ENCODE results near the gene LCN6. TPM values are rescaled to one million over a fixed set of nuclear protein-coding genes. Genes with fewer than 3 reads are reported as not detected.

LCN6 gene
- total and polyA plus RNA-seq, 9 of the 15 experiments (the other 6 are each of a cell fraction or from before 2014, with no cell fraction given) = 0.10 to 0.45 (median 0.37) TPM; not detected in 5

- peak; percentile 89 for TF ChIP-seq CCNT2 (IDR thresholded peaks at IDR 0.05; ENCODE audit: borderline replicate concordance, extremely low read depth, insufficient read length, low read depth, low read length)
- TF ChIP-seq RBBP5 (IDR thresholded peaks at IDR 0.05; ENCODE audit: borderline replicate concordance, insufficient read depth, low read length, poor library complexity, severe bottlenecking) = peak; percentile 52
- TF ChIP-seq ETV5 (CRISPR knock-in tag; IDR thresholded peaks at IDR 0.05; ENCODE audit: low read depth) = peak; percentile 51; the same call in 1 of the 2 replicates
- peak; percentile 100 for TF ChIP-seq GATAD2B (IDR thresholded peaks at IDR 0.05; ENCODE audit: borderline replicate concordance)
- peak; percentile 32; the same call in 1 of the 2 replicates for TF ChIP-seq ZNF766 (CRISPR knock-in tag; conservative IDR thresholded peaks at IDR 0.05)
- TF ChIP-seq PREB (CRISPR knock-in tag; IDR thresholded peaks at IDR 0.05) = no peak; the same call in 1 of the 2 replicates
- TF ChIP-seq TFAP4 (CRISPR knock-in tag; IDR thresholded peaks at IDR 0.05; ENCODE audit: borderline replicate concordance) = peak; percentile 78
- TF ChIP-seq CREB3 (tag; conservative IDR thresholded peaks at IDR 0.05; ENCODE audit: low read depth) = no peak
- no peak for TF ChIP-seq ZNF124 (CRISPR knock-in tag; IDR thresholded peaks at IDR 0.05)
- TF ChIP-seq PTBP1 (IDR thresholded peaks at IDR 0.05; ENCODE audit: low read depth, low read length) = no peak
- TF ChIP-seq ZBTB1 (CRISPR knock-in tag; IDR thresholded peaks at IDR 0.05; ENCODE audit: borderline replicate concordance, low read depth) = peak; percentile 94
- peak; percentile 72; the same call in 1 of the 2 replicates for TF ChIP-seq POLR2AphosphoS2 (IDR thresholded peaks at IDR 0.05; ENCODE audit: low read length)
- peak; percentile 98 for TF ChIP-seq ZNF121 (CRISPR knock-in tag; conservative IDR thresholded peaks at IDR 0.05)
- no peak for TF ChIP-seq HMG20A (CRISPR knock-in tag; conservative IDR thresholded peaks at IDR 0.05)
- 0 out of 2 replicates have a peak, but pooled peaks have one; percentile 9 for TF ChIP-seq ZNF212 (CRISPR knock-in tag; IDR thresholded peaks at IDR 0.05)
- TF ChIP-seq HINFP (tag; conservative IDR thresholded peaks at IDR 0.05; ENCODE audit: low read depth) = peak; percentile 73
- no peak for TF ChIP-seq ATF2 (CRISPR knock-in tag; IDR thresholded peaks at IDR 0.05)
- no peak for TF ChIP-seq IFI16 (CRISPR knock-in tag; IDR thresholded peaks at IDR 0.05)
- TF ChIP-seq ZBTB17 (CRISPR knock-in tag; IDR thresholded peaks at IDR 0.05) = peak; percentile 82; the same call in 1 of the 2 replicates
- 0 out of 2 replicates have a peak, but pooled peaks have one; percentile 65 for TF ChIP-seq CGGBP1 (CRISPR knock-in tag; IDR thresholded peaks at IDR 0.05)
- TF ChIP-seq BRD9 (IDR thresholded peaks at IDR 0.05; ENCODE audit: low read depth, partially characterized antibody) = no peak
- TF ChIP-seq ZNF311 (CRISPR knock-in tag; IDR thresholded peaks at IDR 0.05) = 0 out of 2 replicates have a peak, but pooled peaks have one; percentile 40
Observed at GRCh38 chr9:136728080-136728547, 20.2 kb downstream of the LCN6 start (continued).

All from K562 (cell line).